Small intestine (tissue), 7 donors: ENCODE data around the gene DNASE2B. TPM values are rescaled to one million over a fixed set of nuclear protein-coding genes. Genes with fewer than 3 reads are reported as not detected.

Experiments
- DNase-seq, 2 donors: peaks; one replicate each; pipeline versions ENCODE4 v3.0.0 to v3.0.0-alpha.2; 2013
- FAIRE-seq: peaks from 2 replicates; lab custom pipeline; 2012; peaks lifted over from hg19 to GRCh38; lab: Jason Lieb, UNC
- H3K27ac ChIP-seq, 3 donors: one replicate each; pipeline ENCODE4 v1.5.1; 2013; ENCODE audit warnings: low read length in 2 of 3, mild to moderate bottlenecking in 2 of 3, control low read depth in 1 of 3, inconsistent platforms in 1 of 3, low read depth in 1 of 3, moderate library complexity in 1 of 3
- H3K27me3 ChIP-seq, 3 donors: one replicate each; pipeline ENCODE4 v1.6.1; 2013; ENCODE audit warnings: low read length in 3 of 3, inconsistent platforms in 1 of 3; ENCODE audit not compliant: control insufficient read depth in 3 of 3, insufficient read depth in 3 of 3
- H3K36me3 ChIP-seq, 3 donors: one replicate each; pipeline ENCODE4 v1.6.1; 2013; ENCODE audit warnings: low read length in 3 of 3, inconsistent platforms in 1 of 3, low read depth in 1 of 3, mild to moderate bottlenecking in 1 of 3, moderate library complexity in 1 of 3; ENCODE audit not compliant: control insufficient read depth in 3 of 3, insufficient read depth in 2 of 3
- H3K4me1 ChIP-seq, 3 donors: one replicate each; pipeline ENCODE4 v1.6.1; 2013; ENCODE audit warnings: low read length in 2 of 3, inconsistent platforms in 1 of 3, low read depth in 1 of 3, mild to moderate bottlenecking in 1 of 3, moderate library complexity in 1 of 3; ENCODE audit not compliant: control insufficient read depth in 3 of 3, insufficient read depth in 2 of 3
- H3K4me3 ChIP-seq, 3 donors: one replicate each; pipeline ENCODE4 v1.5.1; 2013; ENCODE audit warnings: low read length in 3 of 3, control low read depth in 1 of 3, inconsistent platforms in 1 of 3, low read depth in 1 of 3, mild to moderate bottlenecking in 1 of 3, moderate library complexity in 1 of 3
- H3K9me3 ChIP-seq, 2 donors: one replicate each; pipeline ENCODE4 v1.6.1; 2013; ENCODE audit warnings: low read depth in 1 of 2, low read length in 1 of 2; ENCODE audit not compliant: control insufficient read depth in 2 of 2, insufficient read depth in 1 of 2
- WGBS, 3 donors: extraction: QIAGEN DNeasy Blood & Tissue Kit; methylation state at CpG; one replicate each; pipeline ENCODE4 v1.1.7; 2013; 5-methylcytosine and 5-hydroxymethylcytosine counted together
- polyA plus RNA-seq, 4 donors: library from polyadenylated mRNA; stranded (reverse) in 3 of 4; unstranded in 1 of 4; fragments of 200-250 nt in 3 of 4; fragments of 120-200 nt in 1 of 4; gene quantifications; one replicate each; pipeline versions ENCODE4 v1.2.1 to v1.2.3, GENCODE V29; 2013
- donor health status: healthy with polysubstance abuse.
- donor health status: control.
- donor health status: control.
- donor health status: Bipolar disorder and iron deficiency.
- donor health status: healthy.

The DNASE2B gene
- polyA plus RNA-seq, 4 donors, result 0.09 to 0.18 TPM; not detected in 2

- peaks cover 0 to 2% (median 0%) of the 10 kb centered on the region in 3 donors for H3K4me1 ChIP-seq
- WGBS, 3 donors, result 63 to 67% (median 65%) methylated on average over 3 of the region's 3 CpGs
- H3K27ac ChIP-seq, result no peak overlapping the region
- H3K9me3 ChIP-seq, result no peaks in the 10 kb centered on the region
- no peaks in the 10 kb centered on the region for H3K27me3 ChIP-seq
- DNase-seq (no peak), FAIRE-seq (no peak)
- H3K36me3 ChIP-seq, result no peaks in the 10 kb centered on the region
- no peak overlapping the region for H3K4me3 ChIP-seq
These were observed 2.9 kb downstream of the DNASE2B start for GRCh38 chr1:84401156-84401555.

- Histone ChIP-seq H3K9me3 (no peaks in the 10 kb centered on the region), H3K36me3 (no peaks in the 10 kb centered on the region), H3K4me1 (peaks cover 0 to 5% (median 2%) of the 10 kb centered on the region in 3 donors), H3K4me3 (no peak overlapping the region), H3K27ac (no peak overlapping the region), H3K27me3 (no peaks in the 10 kb centered on the region)
- FAIRE-seq (no peak), DNase-seq (no peak)
These were observed 3.8 kb downstream of the DNASE2B start for GRCh38 chr1:84402060-84402459.

GRCh38 chr1:84402501-84402900 lies 4.2 kb downstream of the DNASE2B start:
- Histone ChIP-seq H3K4me3 (no peak overlapping the region), H3K27me3 (no peaks in the 10 kb centered on the region), H3K36me3 (no peaks in the 10 kb centered on the region), H3K9me3 (no peaks in the 10 kb centered on the region), H3K27ac (no peak overlapping the region), H3K4me1 (peaks cover 0 to 9% (median 2%) of the 10 kb centered on the region in 3 donors)
- FAIRE-seq, result no peak
- DNase-seq, result no peak

GRCh38 chr1:84403347-84403746 lies 5.1 kb downstream of the DNASE2B start:
- H3K4me1 ChIP-seq, result peaks cover 0 to 15% (median 2%) of the 10 kb centered on the region in 3 donors
- H3K4me3 ChIP-seq, result no peak overlapping the region
- WGBS, 3 donors, result 74 to 93% (median 87%) methylated on average over 2 of the region's 2 CpGs
- no peaks in the 10 kb centered on the region for H3K27me3 ChIP-seq
- H3K9me3 ChIP-seq, result no peaks in the 10 kb centered on the region
- no peaks in the 10 kb centered on the region for H3K36me3 ChIP-seq
- no peak for FAIRE-seq
- no peak for DNase-seq
- H3K27ac ChIP-seq, result no peak overlapping the region

GRCh38 chr1:84406346-84406861 lies 8.1 kb downstream of the DNASE2B start:
- Histone ChIP-seq H3K27ac (peak overlapping the region; percentile 76 to 79 (median 76)), H3K36me3 (no peaks in the 10 kb centered on the region), H3K9me3 (no peaks in the 10 kb centered on the region), H3K27me3 (peaks cover 0 to 2% (median 0%) of the 10 kb centered on the region in 3 donors), H3K4me1 (peaks cover 0 to 32% (median 2%) of the 10 kb centered on the region in 3 donors), H3K4me3 (no peak overlapping the region)
- WGBS, 3 donors, result 24 to 73% (median 63%) methylated on average over 1 of the region's 1 CpG
- DNase-seq (peak; percentile 85 to 91), FAIRE-seq (no peak)

GRCh38 chr1:84407524-84407923 lies 9.2 kb downstream of the DNASE2B start:
- no peak for FAIRE-seq
- WGBS, 3 donors, result 75 to 98% (median 84%) methylated on average over 1 of the region's 1 CpG
- Histone ChIP-seq H3K27ac (peak overlapping the region in 1 of 3 donors; percentile 79), H3K27me3 (peaks cover 0 to 2% (median 0%) of the 10 kb centered on the region in 3 donors), H3K9me3 (no peaks in the 10 kb centered on the region), H3K36me3 (no peaks in the 10 kb centered on the region), H3K4me3 (no peak overlapping the region), H3K4me1 (peaks cover 0 to 32% (median 2%) of the 10 kb centered on the region in 3 donors)
- no peak for DNase-seq

- Histone ChIP-seq H3K27ac (peak overlapping the region in 2 of 3 donors; percentile 3 to 79), H3K4me1 (peaks cover 0 to 32% (median 2%) of the 10 kb centered on the region in 3 donors), H3K4me3 (no peak overlapping the region), H3K27me3 (peaks cover 0 to 2% (median 0%) of the 10 kb centered on the region in 3 donors), H3K9me3 (no peaks in the 10 kb centered on the region), H3K36me3 (no peaks in the 10 kb centered on the region)
- FAIRE-seq, result no peak
- WGBS, 3 donors, result 80 to 83% (median 83%) methylated on average over 2 of the region's 2 CpGs
- peak; percentile 57 to 64 for DNase-seq
These were observed 9.7 kb downstream of the DNASE2B start for GRCh38 chr1:84407958-84408422.

GRCh38 chr1:84409888-84410287 lies 11.6 kb downstream of the DNASE2B start:
- peaks cover 0 to 2% (median 0%) of the 10 kb centered on the region in 3 donors for H3K27me3 ChIP-seq
- peak overlapping the region in 1 of 3 donors; percentile 49 for H3K27ac ChIP-seq
- FAIRE-seq (no peak), DNase-seq (peak in 1 of 2 donors; percentile 8)
- 13 to 41% (median 14%) methylated on average over 2 of the region's 2 CpGs for WGBS, 3 donors
- H3K4me1 ChIP-seq, result peaks cover 0 to 32% (median 2%) of the 10 kb centered on the region in 3 donors
- no peaks in the 10 kb centered on the region for H3K36me3 ChIP-seq
- H3K4me3 ChIP-seq, result no peak overlapping the region
- H3K9me3 ChIP-seq, result no peaks in the 10 kb centered on the region
